NK-92 treated with Interleukin-12 subunit alpha and Interleukin-12 subunit beta, amount 100 ng/mL, for 24 hours (cell line): ENCODE results near the gene P2RY13.

Experiments
- DNase-seq: peaks from one replicate; lab custom pipeline; 2025; lab: John Stamatoyannopoulos, UW

The P2RY13 gene

GRCh38 chr3:151293127-151293526, 36.2 kb downstream of the P2RY13 start:
- DNase-seq: no peak

- no peak for DNase-seq
Observed at GRCh38 chr3:151290673-151291072, 38.7 kb downstream of the P2RY13 start.

GRCh38 chr3:151289445-151289844, 39.9 kb downstream of the P2RY13 start:
- DNase-seq: no peak

- DNase-seq: no peak
Observed at GRCh38 chr3:151285940-151286339, 43.4 kb downstream of the P2RY13 start.

GRCh38 chr3:151283907-151284461, 45.4 kb downstream of the P2RY13 start:
- DNase-seq: no peak

- no peak for DNase-seq
Observed at GRCh38 chr3:151283387-151283786, 46.0 kb downstream of the P2RY13 start.

DNA sequence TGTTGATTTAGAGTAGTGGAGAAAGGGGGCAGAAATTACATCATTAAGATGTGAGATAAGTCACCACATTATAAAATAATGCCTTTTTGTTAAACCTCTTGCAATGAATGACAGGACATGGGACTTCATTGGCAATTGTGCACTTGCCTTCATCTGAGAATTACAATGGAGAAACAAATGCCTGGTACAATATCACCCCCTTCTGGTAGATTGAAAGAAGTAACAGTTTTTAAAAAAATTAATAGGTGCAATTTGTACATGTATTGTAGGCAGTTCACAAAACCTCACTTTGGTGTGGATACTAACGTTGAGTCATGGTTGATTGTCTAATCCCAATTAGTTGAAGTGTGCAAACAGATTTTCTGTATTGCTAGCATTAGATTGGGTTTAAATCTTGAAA, 46.4 kb downstream of the P2RY13 start:
- no peak for DNase-seq

- no peak for DNase-seq
Observed at GRCh38 chr3:151281671-151282324, 47.6 kb downstream of the P2RY13 start.

DNA sequence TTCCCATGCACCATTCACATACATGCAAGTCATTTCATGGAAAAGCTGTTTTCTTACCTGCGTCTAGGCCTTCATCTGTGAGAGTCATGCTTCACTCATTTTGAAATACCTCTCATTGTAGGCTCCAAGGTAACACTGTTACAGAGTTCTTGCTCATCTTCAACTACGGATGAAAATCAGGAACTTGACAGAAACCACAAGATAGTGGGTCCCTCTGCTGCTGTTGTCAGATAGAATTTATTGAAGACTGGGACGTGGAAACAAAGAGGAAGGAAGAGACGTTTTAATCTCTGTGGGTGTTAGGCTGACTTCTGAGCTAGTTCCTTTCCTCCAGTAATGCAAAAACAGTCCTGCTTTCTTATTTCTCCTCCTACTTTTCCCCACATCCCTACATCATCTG, 51.1 kb downstream of the P2RY13 start, which contains the start of gene P2RY14:
Gene P2RY14, minus strand, starts transcription at position 313 of the 400 bp plus-strand sequence. CDS start 64,226 bp downstream, outside the sequence.
- DNase-seq: no peak

DNA sequence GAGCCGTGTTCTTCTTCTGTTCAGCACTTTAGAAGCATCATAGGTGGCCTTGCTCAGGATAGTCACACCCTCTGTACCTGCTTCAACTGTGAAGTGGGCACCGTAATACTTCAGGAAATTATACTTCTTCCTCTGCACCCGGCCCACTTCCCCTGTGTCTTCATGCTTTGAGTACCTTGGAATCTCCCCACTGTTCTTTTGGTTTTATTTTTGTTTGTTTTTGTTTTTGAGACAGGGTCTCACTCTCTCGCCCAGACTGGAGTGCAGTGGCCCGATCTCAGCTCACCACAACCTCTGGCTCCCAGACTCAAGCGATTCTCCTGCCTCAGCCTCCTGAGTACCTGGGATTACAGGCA, 52.7 kb downstream of the P2RY13 start:
- no peak for DNase-seq
